ENCODE data around the gene UPB1. TPM values are rescaled to one million over a fixed set of nuclear protein-coding genes. Genes with fewer than 3 reads are reported as not detected.

UPB1 gene
- total and polyA plus RNA-seq, 7 donors = 0.07 to 0.82 (median 0.18) TPM

- peaks cover 0 to 21% (median 14%) of the 10 kb centered on the region in 3 donors for H3K27me3 ChIP-seq (ENCODE audit: insufficient read depth in 3 of 3, low read length in 2 of 3)
- H3K36me3 ChIP-seq (ENCODE audit: insufficient read depth in 1 of 2, low read depth in 1 of 2) = no peaks in the 10 kb centered on the region
- no peak overlapping the region for H3K4me3 ChIP-seq
- no peak for ATAC-seq
- H3K27ac ChIP-seq = no peak overlapping the region
- TF ChIP-seq CTCF (IDR thresholded peaks at IDR 0.05) = no peak
- WGBS, 3 donors = 81 to 85% (median 84%) methylated on average over 5 of the region's 5 CpGs
- peaks cover 14% of the 10 kb centered on the region for H3K4me1 ChIP-seq
- no peaks in the 10 kb centered on the region for H3K9me3 ChIP-seq
- intact Hi-C loops (cut with DNase I) = no loop called here
- DNase-seq = no peak
Measured at GRCh38 chr22:24496234-24496633, 1.1 kb downstream of the UPB1 start.

- DNase-seq (no peak), ATAC-seq (no peak)
- Histone ChIP-seq H3K36me3 (ENCODE audit: insufficient read depth in 1 of 2, low read depth in 1 of 2) (no peaks in the 10 kb centered on the region), H3K9me3 (no peaks in the 10 kb centered on the region), H3K4me1 (peaks cover 17% of the 10 kb centered on the region), H3K27ac (no peak overlapping the region), H3K27me3 (ENCODE audit: insufficient read depth in 3 of 3, low read length in 2 of 3) (peaks cover 0 to 21% (median 14%) of the 10 kb centered on the region in 3 donors), H3K4me3 (no peak overlapping the region)
- TF ChIP-seq CTCF (IDR thresholded peaks at IDR 0.05) = no peak
- 90 to 100% (median 91%) methylated on average over 2 of the region's 2 CpGs for WGBS, 3 donors
- intact Hi-C loops (cut with DNase I) = no loop called here
Measured at GRCh38 chr22:24496661-24497060, 1.5 kb downstream of the UPB1 start.

GRCh38 chr22:24497841-24498258 lies 2.7 kb downstream of the UPB1 start:
- H3K4me1 ChIP-seq = peaks cover 17% of the 10 kb centered on the region
- intact Hi-C loops (cut with DNase I) = no loop called here
- WGBS, 3 donors = 84 to 93% (median 90%) methylated on average over 2 of the region's 2 CpGs

GRCh38 chr22:24498824-24499223 lies 3.7 kb downstream of the UPB1 start:
- DNase-seq = no peak

More at GRCh38 chr22:24497841-24498258, 2.7 kb downstream of the UPB1 start:
- Histone ChIP-seq H3K27me3 (ENCODE audit: insufficient read depth in 3 of 3, low read length in 2 of 3) (peaks cover 0 to 14% (median 13%) of the 10 kb centered on the region in 3 donors), H3K4me3 (no peak overlapping the region), H3K36me3 (ENCODE audit: insufficient read depth in 1 of 2, low read depth in 1 of 2) (no peaks in the 10 kb centered on the region), H3K27ac (no peak overlapping the region), H3K9me3 (no peaks in the 10 kb centered on the region)
- TF ChIP-seq CTCF (IDR thresholded peaks at IDR 0.05) = no peak
- ATAC-seq (no peak), DNase-seq (no peak)

More at GRCh38 chr22:24498824-24499223, 3.7 kb downstream of the UPB1 start:
- TF ChIP-seq CTCF (IDR thresholded peaks at IDR 0.05) = no peak
- H3K27me3 ChIP-seq (ENCODE audit: insufficient read depth in 3 of 3, low read length in 2 of 3) = peaks cover 0 to 13% (median 12%) of the 10 kb centered on the region in 3 donors
- 92 to 96% (median 93%) methylated on average over 11 of the region's 11 CpGs for WGBS, 3 donors
- intact Hi-C loops (cut with DNase I) = no loop called here
- no peaks in the 10 kb centered on the region for H3K36me3 ChIP-seq (ENCODE audit: insufficient read depth in 1 of 2, low read depth in 1 of 2)
- H3K27ac ChIP-seq = no peak overlapping the region
- no peak for ATAC-seq
- H3K9me3 ChIP-seq = no peaks in the 10 kb centered on the region
- H3K4me3 ChIP-seq = no peak overlapping the region
- peaks cover 17% of the 10 kb centered on the region for H3K4me1 ChIP-seq
